ENCODE measurements around the gene BMPR1B.

BMPR1B gene

GRCh38 chr4:94757192-94758140 lies at the start of gene BMPR1B:
Gene BMPR1B, plus strand, starts transcription at chr4:94757955. Its CDS starts 346,470 bp downstream, at chr4:95104425.
- peak in 17 of 56 donors; percentile 0 to 37 (median 8) for DNase-seq

GRCh38 chr4:94711635-94712034 lies 46.1 kb upstream of the BMPR1B start:
- DNase-seq: no peak

GRCh38 chr4:94714365-94715160 lies 43.2 kb upstream of the BMPR1B start:
- no peak for DNase-seq

GRCh38 chr4:94715726-94716125 lies 42.0 kb upstream of the BMPR1B start:
- no peak for DNase-seq

GRCh38 chr4:94721310-94721709 lies 36.4 kb upstream of the BMPR1B start:
- no peak for DNase-seq

GRCh38 chr4:94722270-94722669 lies 35.5 kb upstream of the BMPR1B start:
- no peak for DNase-seq

GRCh38 chr4:94722748-94723147 lies 35.0 kb upstream of the BMPR1B start:
- no peak for DNase-seq

- no peak for DNase-seq
These were observed 33.6 kb upstream of the BMPR1B start for GRCh38 chr4:94724016-94724790.

- no peak for DNase-seq
These were observed 31.1 kb upstream of the BMPR1B start for GRCh38 chr4:94726524-94727123.

- no peak for DNase-seq
These were observed 29.5 kb upstream of the BMPR1B start for GRCh38 chr4:94728056-94728766.

- DNase-seq: no peak
These were observed 25.4 kb upstream of the BMPR1B start for GRCh38 chr4:94732358-94732698.

- DNase-seq: no peak
These were observed 18.0 kb upstream of the BMPR1B start for GRCh38 chr4:94739741-94740140.

GRCh38 chr4:94741304-94741703 lies 16.5 kb upstream of the BMPR1B start:
- DNase-seq: no peak

GRCh38 chr4:94743838-94744237 lies 13.9 kb upstream of the BMPR1B start:
- DNase-seq: no peak

GRCh38 chr4:94744850-94745249 lies 12.9 kb upstream of the BMPR1B start:
- DNase-seq: no peak

- DNase-seq: no peak
These were observed 11.0 kb upstream of the BMPR1B start for GRCh38 chr4:94746746-94747145.

- DNase-seq: peak in 31 of 56 donors; percentile 1 to 48 (median 10)
These were observed 465 bp downstream of the BMPR1B start for GRCh38 chr4:94758141-94758699.

- DNase-seq: peak in 5 of 56 donors; percentile 1 to 15 (median 7)
These were observed 1.1 kb downstream of the BMPR1B start for GRCh38 chr4:94758700-94759399.

- no peak for DNase-seq
These were observed 2.0 kb downstream of the BMPR1B start for GRCh38 chr4:94759767-94760211.

Measured in nucleus accumbens (tissue), 56 donors.